ENCODE measurements around the gene PEX11G. TPM values are rescaled to one million over a fixed set of nuclear protein-coding genes. Genes with fewer than 3 reads are reported as not detected.

Gene PEX11G
- total RNA-seq, 2 experiments from 2014 or later, result not detected

- H3K9me3 ChIP-seq (ENCODE audit: control insufficient read depth in 1 of 2, insufficient read depth in 1 of 2, low read length in 2 of 2), result no peaks in the 10 kb centered on the region
- H3K27ac ChIP-seq (ENCODE audit: low read depth in 1 of 2, low read length in 2 of 2), result peak overlapping the region; percentile 67 to 79
- H3K4me3 ChIP-seq (ENCODE audit: low read length), result peak overlapping the region; percentile 93
- peaks cover 29% of the 10 kb centered on the region for H3K4me1 Mint-ChIP-seq (ENCODE audit: low read depth)
- H3K36me3 Mint-ChIP-seq (ENCODE audit: low read depth), result peaks cover 27% of the 10 kb centered on the region
- intact Hi-C loops (cut with DNase I, micrococcal nuclease), result loop anchor here (1.0 to 10.0 kb wide), 7 partner anchors 12 to 1171 kb away; partner anchors contain the start of genes MCOLN1 (in 2 of the 2), GPR108 (in 1 of the 2), MAP2K7 (in 1 of the 2) and PEX11G (in 1 of the 2)
- POLR2A ChIA-PET, result interaction anchor here (0.6 to 3.2 kb wide), 4 partner anchors 11 to 373 kb away, joined by 3 to 50 read pairs (median 4); partner anchors contain the start of genes MAP2K7 and MCOLN1
- ATAC-seq (ENCODE audit: poor library complexity) (peak; percentile 59), DNase-seq (peak; percentile 73 to 92 (median 82))
- peaks cover 40% of the 10 kb centered on the region for H3K4me1 ChIP-seq (ENCODE audit: insufficient read depth, low read length)
- H3K27me3 Mint-ChIP-seq, result no peaks in the 10 kb centered on the region
- CTCF ChIA-PET, result interaction anchor here (1.1 to 2.1 kb wide), 3 partner anchors 11 to 396 kb away, joined by 3 to 10 read pairs (median 5); partner anchors contain the start of gene MCOLN1
- H3K9me3 Mint-ChIP-seq, result no peaks in the 10 kb centered on the region
- H3K4me3 Mint-ChIP-seq, result peak overlapping the region; percentile 98
- peak overlapping the region; percentile 87 for H3K27ac Mint-ChIP-seq
- TF ChIP-seq CTCF (IDR thresholded peaks at IDR 0.05), result no peak
- H3K27me3 ChIP-seq (ENCODE audit: control insufficient read depth in 1 of 2, insufficient read depth in 2 of 2, low read length in 2 of 2), result no peaks in the 10 kb centered on the region
- peaks cover 4% of the 10 kb centered on the region for H3K36me3 ChIP-seq (ENCODE audit: insufficient read depth, low read length)
Measured at GRCh38 chr19:7533925-7534480, 45.2 kb upstream of the PEX11G start.

- H3K4me3 Mint-ChIP-seq, result peak overlapping the region; percentile 98
- Histone ChIP-seq H3K36me3 (ENCODE audit: insufficient read depth, low read length) (no peaks in the 10 kb centered on the region), H3K4me3 (ENCODE audit: low read length) (peak overlapping the region; percentile 93), H3K27ac (ENCODE audit: low read depth in 1 of 2, low read length in 2 of 2) (no peak overlapping the region), H3K9me3 (ENCODE audit: control insufficient read depth in 1 of 2, insufficient read depth in 1 of 2, low read length in 2 of 2) (no peaks in the 10 kb centered on the region), H3K4me1 (ENCODE audit: insufficient read depth, low read length) (peaks cover 40% of the 10 kb centered on the region), H3K27me3 (ENCODE audit: control insufficient read depth in 1 of 2, insufficient read depth in 2 of 2, low read length in 2 of 2) (no peaks in the 10 kb centered on the region)
- H3K36me3 Mint-ChIP-seq (ENCODE audit: low read depth), result peaks cover 21% of the 10 kb centered on the region
- TF ChIP-seq CTCF (IDR thresholded peaks at IDR 0.05), result no peak
- no peaks in the 10 kb centered on the region for H3K9me3 Mint-ChIP-seq
- no peaks in the 10 kb centered on the region for H3K27me3 Mint-ChIP-seq
- CTCF ChIA-PET, result interaction anchor here (0.8 kb wide), 1 partner anchor 11 kb away, joined by 3 read pairs; the partner anchor contains the start of gene MCOLN1
- intact Hi-C loops (cut with DNase I, micrococcal nuclease), result loop anchor here in 1 of 2 experiments (2.0 to 10.0 kb wide), 3 partner anchors 339 to 796 kb away; partner anchors contain the start of genes GPR108, MAP2K7 and TRIP10
- no peak for ATAC-seq (ENCODE audit: poor library complexity)
- H3K27ac Mint-ChIP-seq, result peak overlapping the region; percentile 87
- H3K4me1 Mint-ChIP-seq (ENCODE audit: low read depth), result peaks cover 29% of the 10 kb centered on the region
- POLR2A ChIA-PET, result interaction anchor here (2.6 kb wide), 1 partner anchor 11 kb away, joined by 18 read pairs; the partner anchor contains the start of gene MCOLN1
- peak in 1 of 14 experiments; percentile 42 for DNase-seq
Measured at GRCh38 chr19:7533281-7533885, 44.5 kb upstream of the PEX11G start.

GRCh38 chr19:7529610-7530490 is 41.0 kb upstream of the PEX11G start:
- Histone ChIP-seq H3K36me3 (ENCODE audit: insufficient read depth, low read length) (peaks cover 9% of the 10 kb centered on the region), H3K4me1 (ENCODE audit: insufficient read depth, low read length) (peaks cover 17% of the 10 kb centered on the region), H3K4me3 (ENCODE audit: low read length) (no peak overlapping the region), H3K9me3 (ENCODE audit: control insufficient read depth in 1 of 2, insufficient read depth in 1 of 2, low read length in 2 of 2) (no peaks in the 10 kb centered on the region), H3K27ac (ENCODE audit: low read depth in 1 of 2, low read length in 2 of 2) (no peak overlapping the region), H3K27me3 (ENCODE audit: control insufficient read depth in 1 of 2, insufficient read depth in 2 of 2, low read length in 2 of 2) (no peaks in the 10 kb centered on the region)
- DNase-seq, result no peak
- peaks cover 11% of the 10 kb centered on the region for H3K36me3 Mint-ChIP-seq (ENCODE audit: low read depth)
- no peak overlapping the region for H3K4me3 Mint-ChIP-seq
- H3K27ac Mint-ChIP-seq, result no peak overlapping the region
- ChIA-PET CTCF (no interaction called here), POLR2A (no interaction called here)
- intact Hi-C loops (cut with DNase I, micrococcal nuclease), result loop anchor here in 1 of 2 experiments (5.0 to 10.0 kb wide), 2 partner anchors 375 to 793 kb away; partner anchors contain the start of genes GPR108, MAP2K7 and TRIP10
- no peaks in the 10 kb centered on the region for H3K27me3 Mint-ChIP-seq
- no peak for TF ChIP-seq CTCF (IDR thresholded peaks at IDR 0.05)
- ATAC-seq (ENCODE audit: poor library complexity), result no peak
- peaks cover 12% of the 10 kb centered on the region for H3K4me1 Mint-ChIP-seq (ENCODE audit: low read depth)
- H3K9me3 Mint-ChIP-seq, result no peaks in the 10 kb centered on the region

Data from CD4-positive, alpha-beta T cell (primary cell).